HEK293 (cell line): Measurements from ENCODE around the gene ZNF771.
A peak's percentile ranks its signal among the peaks of the same experiment; 100 is the strongest.

Source experiments
- BCL11A ChIP-seq: fragments of 450-650 bp; formaldehyde crosslinking; IDR thresholded peaks from 2 replicates; pipeline ENCODE4 v1.5.1; 2016; ENCODE audit warnings: low read depth, missing biosample characterization, missing genetic modification characterization
- GLI4 ChIP-seq: fragments of 450-650 bp; formaldehyde crosslinking; IDR thresholded peaks from 2 replicates; pipeline ENCODE4 v1.5.1; 2016; ENCODE audit warnings: missing biosample characterization, missing genetic modification characterization
- IKZF3 ChIP-seq: fragments of 450-650 bp; IDR thresholded peaks from 2 replicates; pipeline ENCODE4 v1.5.0; 2018; ENCODE audit warnings: missing biosample characterization, mild to moderate bottlenecking, missing genetic modification characterization, moderate library complexity
- MZF1 ChIP-seq: fragments of 450-650 bp; formaldehyde crosslinking; IDR thresholded peaks from 2 replicates; pipeline ENCODE4 v1.5.1; 2017; ENCODE audit warnings: missing biosample characterization, missing genetic modification characterization, borderline replicate concordance
- PATZ1 ChIP-seq: fragments of 450-650 bp; formaldehyde crosslinking; IDR thresholded peaks from 2 replicates; pipeline ENCODE4 v1.5.1; 2016; ENCODE audit warnings: missing biosample characterization, missing genetic modification characterization
- SP7 ChIP-seq: fragments of 450-650 bp; formaldehyde crosslinking; IDR thresholded peaks from 2 replicates; pipeline ENCODE4 v1.5.1; 2016; ENCODE audit warnings: missing biosample characterization, missing genetic modification characterization
- TSHZ1 ChIP-seq: fragments of 450-650 bp; formaldehyde crosslinking; IDR thresholded peaks from 2 replicates; pipeline ENCODE4 v1.5.1; 2016; ENCODE audit warnings: missing biosample characterization, missing genetic modification characterization, borderline replicate concordance
- ZBTB20 ChIP-seq: fragments of 450-650 bp; formaldehyde crosslinking; IDR thresholded peaks from 2 replicates; pipeline ENCODE4 v1.5.1; 2016; ENCODE audit warnings: missing biosample characterization, missing genetic modification characterization
- ZIC2 ChIP-seq: fragments of 450-650 bp; formaldehyde crosslinking; IDR thresholded peaks from 2 replicates; pipeline ENCODE4 v1.5.1; 2016; ENCODE audit warnings: missing biosample characterization, missing genetic modification characterization
- ZNF146 ChIP-seq: fragments of 450-650 bp; formaldehyde crosslinking; IDR thresholded peaks from 2 replicates; pipeline ENCODE4 v1.5.1; 2016; ENCODE audit warnings: missing biosample characterization, missing genetic modification characterization
- ZNF16 ChIP-seq: fragments of 450-650 bp; formaldehyde crosslinking; IDR thresholded peaks from 2 replicates; pipeline ENCODE4 v1.5.1; 2016; ENCODE audit warnings: low read depth, missing biosample characterization, missing genetic modification characterization
- ZNF184 ChIP-seq: fragments of 450-650 bp; IDR thresholded peaks from 2 replicates; pipeline ENCODE4 v1.5.1; 2018; ENCODE audit warnings: missing biosample characterization, mild to moderate bottlenecking, missing genetic modification characterization
- ZNF24 ChIP-seq: fragments of 450-650 bp; formaldehyde crosslinking; IDR thresholded peaks from 2 replicates; pipeline ENCODE4 v1.5.1; 2016; ENCODE audit warnings: missing biosample characterization, missing genetic modification characterization
- ZNF350 ChIP-seq: fragments of 450-650 bp; formaldehyde crosslinking; IDR thresholded peaks from 2 replicates; pipeline ENCODE4 v1.5.0; 2017; ENCODE audit warnings: missing biosample characterization, mild to moderate bottlenecking, missing genetic modification characterization
- ZNF621 ChIP-seq: fragments of 450-650 bp; formaldehyde crosslinking; IDR thresholded peaks from 2 replicates; pipeline ENCODE4 v1.5.1; 2017; ENCODE audit warnings: missing biosample characterization, missing genetic modification characterization
- ZNF624 ChIP-seq: fragments of 450-650 bp; formaldehyde crosslinking; IDR thresholded peaks from 2 replicates; pipeline ENCODE4 v1.5.1; 2017; ENCODE audit warnings: missing biosample characterization, missing genetic modification characterization
- ZNF629 ChIP-seq: fragments of 450-650 bp; formaldehyde crosslinking; IDR thresholded peaks from 2 replicates; pipeline ENCODE4 v1.5.1; 2017; ENCODE audit warnings: missing biosample characterization, missing genetic modification characterization
- ZNF837 ChIP-seq: fragments of 450-650 bp; formaldehyde crosslinking; IDR thresholded peaks from 2 replicates; pipeline ENCODE4 v1.5.1; 2016; ENCODE audit warnings: missing biosample characterization, missing genetic modification characterization
- ZSCAN30 ChIP-seq: fragments of 450-650 bp; IDR thresholded peaks from 2 replicates; pipeline ENCODE4 v1.5.1; 2018; ENCODE audit warnings: missing biosample characterization, mild to moderate bottlenecking, missing genetic modification characterization, moderate library complexity
- TF ChIP-seq, protein P1 (sequence below): fragments of 450-650 bp; formaldehyde crosslinking; IDR thresholded peaks from 2 replicates; pipeline ENCODE4 v1.5.1; 2016; ENCODE audit warnings: missing biosample characterization, missing genetic modification characterization
- TF ChIP-seq, protein P2 (sequence below): fragments of 450-650 bp; formaldehyde crosslinking; IDR thresholded peaks from 2 replicates; pipeline ENCODE4 v1.5.1; 2016; ENCODE audit warnings: missing biosample characterization, missing genetic modification characterization
- TF ChIP-seq, protein P3 (sequence below): fragments of 450-650 bp; formaldehyde crosslinking; IDR thresholded peaks from 2 replicates; pipeline ENCODE4 v1.5.0; 2017; ENCODE audit warnings: missing biosample characterization, missing genetic modification characterization, borderline replicate concordance
- TF ChIP-seq, protein P4 (sequence below): IDR thresholded peaks from 2 replicates; pipeline ENCODE4 v1.6.1; 2011; ENCODE audit warnings: mild to moderate bottlenecking, low read depth, low read length, borderline replicate concordance
- TF ChIP-seq, protein P5 (sequence below): fragments of 450-650 bp; formaldehyde crosslinking; IDR thresholded peaks from 2 replicates; pipeline ENCODE4 v1.5.1; 2016; ENCODE audit warnings: missing biosample characterization, missing genetic modification characterization

The ZNF771 gene

GRCh38 chr16:30381291-30382041, 25.9 kb upstream of the ZNF771 start (continued):
- TF ChIP-seq TSHZ1 (no peak), ZIC2 (tag by site-specific recombination) (0 out of 2 replicates have a peak, but pooled peaks have one; percentile 32), ZNF24 (tag by site-specific recombination) (peak; percentile 71; the same call in 1 of the 2 replicates), ZNF621 (tag by site-specific recombination) (no peak), ZNF624 (tag by site-specific recombination) (no peak), SP7 (tag by site-specific recombination) (no peak), ZNF350 (tag by site-specific recombination) (no peak), ZBTB20 (tag by site-specific recombination) (no peak), ZNF184 (tag by site-specific recombination) (no peak), ZSCAN30 (tag by site-specific recombination) (no peak), MZF1 (tag by site-specific recombination) (no peak), BCL11A (tag by site-specific recombination) (peak; percentile 98), GLI4 (tag by site-specific recombination) (no peak), ZNF837 (tag by site-specific recombination) (no peak), ZNF16 (tag by site-specific recombination) (no peak), ZNF146 (tag by site-specific recombination) (no peak), IKZF3 (0 out of 2 replicates have a peak, but pooled peaks have one; percentile 9), PATZ1 (tag by site-specific recombination) (peak; percentile 85), ZNF629 (tag by site-specific recombination) (peak; percentile 50; the same call in 1 of the 2 replicates)
- TF ChIP-seq, protein P1, sequence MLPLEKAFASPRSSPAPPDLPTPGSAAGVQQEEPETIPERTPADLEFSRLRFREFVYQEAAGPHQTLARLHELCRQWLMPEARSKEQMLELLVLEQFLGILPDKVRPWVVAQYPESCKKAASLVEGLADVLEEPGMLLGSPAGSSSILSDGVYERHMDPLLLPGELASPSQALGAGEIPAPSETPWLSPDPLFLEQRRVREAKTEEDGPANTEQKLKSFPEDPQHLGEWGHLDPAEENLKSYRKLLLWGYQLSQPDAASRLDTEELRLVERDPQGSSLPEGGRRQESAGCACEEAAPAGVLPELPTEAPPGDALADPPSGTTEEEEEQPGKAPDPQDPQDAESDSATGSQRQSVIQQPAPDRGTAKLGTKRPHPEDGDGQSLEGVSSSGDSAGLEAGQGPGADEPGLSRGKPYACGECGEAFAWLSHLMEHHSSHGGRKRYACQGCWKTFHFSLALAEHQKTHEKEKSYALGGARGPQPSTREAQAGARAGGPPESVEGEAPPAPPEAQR, result no peak
- TF ChIP-seq, protein P2, sequence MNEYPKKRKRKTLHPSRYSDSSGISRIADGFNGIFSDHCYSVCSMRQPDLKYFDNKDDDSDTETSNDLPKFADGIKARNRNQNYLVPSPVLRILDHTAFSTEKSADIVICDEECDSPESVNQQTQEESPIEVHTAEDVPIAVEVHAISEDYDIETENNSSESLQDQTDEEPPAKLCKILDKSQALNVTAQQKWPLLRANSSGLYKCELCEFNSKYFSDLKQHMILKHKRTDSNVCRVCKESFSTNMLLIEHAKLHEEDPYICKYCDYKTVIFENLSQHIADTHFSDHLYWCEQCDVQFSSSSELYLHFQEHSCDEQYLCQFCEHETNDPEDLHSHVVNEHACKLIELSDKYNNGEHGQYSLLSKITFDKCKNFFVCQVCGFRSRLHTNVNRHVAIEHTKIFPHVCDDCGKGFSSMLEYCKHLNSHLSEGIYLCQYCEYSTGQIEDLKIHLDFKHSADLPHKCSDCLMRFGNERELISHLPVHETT, result no peak
- TF ChIP-seq, protein P3, sequence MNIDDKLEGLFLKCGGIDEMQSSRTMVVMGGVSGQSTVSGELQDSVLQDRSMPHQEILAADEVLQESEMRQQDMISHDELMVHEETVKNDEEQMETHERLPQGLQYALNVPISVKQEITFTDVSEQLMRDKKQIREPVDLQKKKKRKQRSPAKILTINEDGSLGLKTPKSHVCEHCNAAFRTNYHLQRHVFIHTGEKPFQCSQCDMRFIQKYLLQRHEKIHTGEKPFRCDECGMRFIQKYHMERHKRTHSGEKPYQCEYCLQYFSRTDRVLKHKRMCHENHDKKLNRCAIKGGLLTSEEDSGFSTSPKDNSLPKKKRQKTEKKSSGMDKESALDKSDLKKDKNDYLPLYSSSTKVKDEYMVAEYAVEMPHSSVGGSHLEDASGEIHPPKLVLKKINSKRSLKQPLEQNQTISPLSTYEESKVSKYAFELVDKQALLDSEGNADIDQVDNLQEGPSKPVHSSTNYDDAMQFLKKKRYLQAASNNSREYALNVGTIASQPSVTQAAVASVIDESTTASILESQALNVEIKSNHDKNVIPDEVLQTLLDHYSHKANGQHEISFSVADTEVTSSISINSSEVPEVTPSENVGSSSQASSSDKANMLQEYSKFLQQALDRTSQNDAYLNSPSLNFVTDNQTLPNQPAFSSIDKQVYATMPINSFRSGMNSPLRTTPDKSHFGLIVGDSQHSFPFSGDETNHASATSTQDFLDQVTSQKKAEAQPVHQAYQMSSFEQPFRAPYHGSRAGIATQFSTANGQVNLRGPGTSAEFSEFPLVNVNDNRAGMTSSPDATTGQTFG (tag by site-specific recombination), result no peak
- TF ChIP-seq, protein P4, sequence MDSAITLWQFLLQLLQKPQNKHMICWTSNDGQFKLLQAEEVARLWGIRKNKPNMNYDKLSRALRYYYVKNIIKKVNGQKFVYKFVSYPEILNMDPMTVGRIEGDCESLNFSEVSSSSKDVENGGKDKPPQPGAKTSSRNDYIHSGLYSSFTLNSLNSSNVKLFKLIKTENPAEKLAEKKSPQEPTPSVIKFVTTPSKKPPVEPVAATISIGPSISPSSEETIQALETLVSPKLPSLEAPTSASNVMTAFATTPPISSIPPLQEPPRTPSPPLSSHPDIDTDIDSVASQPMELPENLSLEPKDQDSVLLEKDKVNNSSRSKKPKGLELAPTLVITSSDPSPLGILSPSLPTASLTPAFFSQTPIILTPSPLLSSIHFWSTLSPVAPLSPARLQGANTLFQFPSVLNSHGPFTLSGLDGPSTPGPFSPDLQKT, result no peak
- TF ChIP-seq, protein P5, sequence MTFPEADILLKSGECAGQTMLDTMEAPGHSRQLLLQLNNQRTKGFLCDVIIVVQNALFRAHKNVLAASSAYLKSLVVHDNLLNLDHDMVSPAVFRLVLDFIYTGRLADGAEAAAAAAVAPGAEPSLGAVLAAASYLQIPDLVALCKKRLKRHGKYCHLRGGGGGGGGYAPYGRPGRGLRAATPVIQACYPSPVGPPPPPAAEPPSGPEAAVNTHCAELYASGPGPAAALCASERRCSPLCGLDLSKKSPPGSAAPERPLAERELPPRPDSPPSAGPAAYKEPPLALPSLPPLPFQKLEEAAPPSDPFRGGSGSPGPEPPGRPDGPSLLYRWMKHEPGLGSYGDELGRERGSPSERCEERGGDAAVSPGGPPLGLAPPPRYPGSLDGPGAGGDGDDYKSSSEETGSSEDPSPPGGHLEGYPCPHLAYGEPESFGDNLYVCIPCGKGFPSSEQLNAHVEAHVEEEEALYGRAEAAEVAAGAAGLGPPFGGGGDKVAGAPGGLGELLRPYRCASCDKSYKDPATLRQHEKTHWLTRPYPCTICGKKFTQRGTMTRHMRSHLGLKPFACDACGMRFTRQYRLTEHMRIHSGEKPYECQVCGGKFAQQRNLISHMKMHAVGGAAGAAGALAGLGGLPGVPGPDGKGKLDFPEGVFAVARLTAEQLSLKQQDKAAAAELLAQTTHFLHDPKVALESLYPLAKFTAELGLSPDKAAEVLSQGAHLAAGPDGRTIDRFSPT, result no peak
